GM19324 (cell line): ENCODE measurements around the gene CNTNAP5.
A peak's percentile ranks its signal among the peaks of the same experiment; 100 is the strongest.

Experiments used
- ATAC-seq: cut with Tn5 transposase; IDR thresholded peaks from one replicate; pipeline ENCODE4 v1.9.1; 2021; ENCODE audit warnings: mild to moderate bottlenecking, moderate library complexity; ENCODE audit not compliant: unreplicated experiment, low FRiP score

Gene CNTNAP5

DNA sequence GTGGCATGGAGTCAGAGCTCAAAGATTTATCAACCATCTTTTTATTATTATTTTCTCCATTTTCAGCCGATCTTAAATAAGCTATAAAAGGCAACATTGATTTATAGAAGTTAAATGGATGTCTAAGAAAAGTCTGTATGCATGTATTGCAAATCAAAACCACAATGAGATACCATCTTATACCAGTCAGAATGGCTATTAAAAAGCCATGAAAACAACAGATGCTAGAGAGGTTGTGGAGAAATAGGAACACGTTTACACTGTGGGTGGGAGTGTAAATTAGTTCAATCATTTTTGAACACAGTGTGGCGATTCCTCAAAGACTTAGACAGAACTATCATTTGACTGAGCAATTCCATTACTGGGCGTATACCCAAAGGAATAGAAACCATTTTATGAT lies 731.0 kb downstream of the CNTNAP5 start:
- ATAC-seq = no peak

DNA sequence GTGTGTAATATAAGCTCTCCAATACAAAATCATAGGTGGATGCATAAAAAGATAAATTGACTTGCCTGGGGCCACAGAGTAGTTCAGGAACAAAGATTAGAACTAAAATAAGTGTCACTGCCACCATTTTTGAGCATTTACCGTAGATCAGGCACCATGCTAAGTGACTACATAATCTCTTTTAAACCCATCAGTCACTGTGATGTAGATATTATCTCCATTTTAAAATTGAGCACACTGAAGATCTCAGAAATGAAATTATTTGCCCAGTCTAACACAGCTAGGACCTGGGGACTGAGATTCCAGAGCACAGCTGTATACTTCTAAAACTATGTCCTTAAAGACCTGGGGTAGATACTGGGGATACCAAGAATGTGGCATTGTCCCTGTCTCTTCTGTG lies 737.3 kb downstream of the CNTNAP5 start:
- no peak for ATAC-seq

DNA sequence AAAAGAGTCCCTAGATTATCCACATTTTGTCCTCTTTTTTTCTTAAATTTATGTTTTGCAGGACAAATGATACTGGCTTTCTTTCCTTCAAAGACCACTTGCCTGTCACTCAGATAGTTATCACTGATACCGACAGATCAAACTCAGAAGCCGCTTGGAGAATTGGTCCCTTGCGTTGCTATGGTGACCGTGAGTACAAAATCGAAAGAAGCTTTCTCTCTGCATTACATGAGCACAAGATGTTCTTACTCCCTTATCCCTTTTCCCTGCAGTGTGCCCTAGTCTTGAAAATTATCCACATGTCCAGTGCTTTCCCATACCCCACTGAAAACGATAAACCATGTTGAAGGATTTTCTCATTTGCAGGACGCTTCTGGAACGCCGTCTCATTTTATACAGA lies 738.5 kb downstream of the CNTNAP5 start:
- no peak for ATAC-seq

DNA sequence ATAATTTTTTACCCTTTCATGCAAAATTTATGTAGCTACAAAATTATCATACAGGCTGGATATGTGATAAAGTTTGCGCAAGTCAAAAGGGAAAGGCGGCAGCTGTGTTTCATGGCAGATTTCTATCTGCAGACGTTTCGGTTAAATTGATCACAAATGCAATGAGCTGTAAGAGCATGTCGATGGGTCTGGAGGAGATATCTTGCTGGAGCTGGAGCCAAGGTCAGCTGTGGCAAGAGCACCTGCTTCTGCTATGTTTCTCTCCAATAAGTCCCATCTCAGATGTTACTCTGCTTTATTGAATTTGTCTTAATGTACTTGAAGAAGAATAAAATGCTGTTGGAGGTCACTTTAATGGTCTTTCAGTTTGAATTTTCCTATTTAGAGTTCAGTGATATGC lies 749.7 kb downstream of the CNTNAP5 start:
- no peak for ATAC-seq

DNA sequence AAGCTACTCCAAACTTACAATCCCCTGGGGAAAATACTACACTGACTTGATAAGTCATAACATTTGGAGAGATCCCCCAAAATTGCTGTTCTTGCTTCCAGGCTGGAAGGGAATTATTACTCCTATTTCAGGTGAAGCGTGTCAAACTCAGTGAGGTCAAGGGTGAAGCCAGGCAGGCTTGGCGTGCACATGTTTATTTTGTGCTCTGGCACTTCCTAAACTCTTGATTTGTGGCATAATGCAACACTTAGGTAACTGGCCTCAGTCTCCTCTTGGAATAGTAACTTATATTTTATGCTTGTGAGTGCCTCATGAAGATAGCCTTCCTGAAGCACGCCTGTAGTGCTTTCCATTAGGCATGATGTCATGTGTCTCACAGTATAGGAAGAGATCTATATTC lies 751.2 kb downstream of the CNTNAP5 start:
- ATAC-seq = no peak

DNA sequence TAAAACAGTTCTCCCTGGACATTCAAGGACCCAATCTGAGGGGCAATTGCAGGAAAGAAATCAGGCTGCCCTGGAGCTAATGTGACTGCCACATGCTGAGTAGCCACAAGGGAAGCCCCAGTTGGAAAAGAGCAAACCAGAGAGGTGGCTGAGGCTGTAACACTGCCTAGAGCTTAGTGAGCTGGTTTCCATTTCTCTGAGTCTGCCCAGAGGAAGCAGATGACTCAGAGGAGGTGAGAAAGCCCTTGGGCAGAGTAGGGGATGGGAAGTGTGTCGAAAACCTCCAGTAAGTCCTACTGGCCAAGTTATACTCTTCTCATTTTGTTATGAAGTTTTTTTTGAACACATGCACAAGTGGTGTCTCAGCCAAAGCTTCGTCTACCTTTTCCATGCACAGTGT lies 753.0 kb downstream of the CNTNAP5 start:
- no peak for ATAC-seq

DNA sequence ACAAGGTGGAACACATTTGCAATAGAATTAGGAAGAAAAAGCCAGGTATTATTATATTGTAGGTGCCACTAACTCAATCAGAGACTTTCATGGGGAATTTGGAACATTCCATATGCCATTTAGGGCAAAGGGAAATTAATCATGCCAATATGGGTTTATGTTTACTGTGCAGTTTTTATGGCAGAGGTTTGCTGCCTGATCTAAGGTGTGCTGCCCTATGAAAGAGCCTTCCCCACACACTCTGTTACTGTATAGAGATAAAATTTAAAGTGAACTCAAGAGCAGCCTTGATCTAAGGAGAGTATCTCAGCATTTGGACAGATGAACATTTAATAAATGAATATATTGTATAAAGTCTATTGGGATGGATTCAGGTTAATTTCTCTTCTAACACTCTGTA lies 771.6 kb downstream of the CNTNAP5 start:
- no peak for ATAC-seq

DNA sequence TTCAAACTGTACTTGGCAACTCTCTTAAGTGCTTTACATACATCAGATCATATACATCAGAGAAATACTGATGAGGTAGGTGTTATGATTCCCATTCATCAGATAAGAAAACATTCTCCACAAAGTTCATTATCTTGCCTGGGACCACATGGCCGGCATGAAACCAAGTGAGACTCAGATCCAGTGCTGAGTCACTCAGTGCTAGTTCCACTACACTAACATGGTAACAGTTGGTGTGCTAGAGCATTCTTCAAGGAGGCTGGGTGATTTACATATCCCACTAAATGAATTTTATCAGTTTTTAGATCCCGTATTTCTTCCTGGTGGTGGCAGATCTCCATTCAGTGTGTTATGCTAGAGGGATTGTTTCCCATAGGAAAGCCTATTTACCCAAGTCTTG lies 772.0 kb downstream of the CNTNAP5 start:
- no peak for ATAC-seq

DNA sequence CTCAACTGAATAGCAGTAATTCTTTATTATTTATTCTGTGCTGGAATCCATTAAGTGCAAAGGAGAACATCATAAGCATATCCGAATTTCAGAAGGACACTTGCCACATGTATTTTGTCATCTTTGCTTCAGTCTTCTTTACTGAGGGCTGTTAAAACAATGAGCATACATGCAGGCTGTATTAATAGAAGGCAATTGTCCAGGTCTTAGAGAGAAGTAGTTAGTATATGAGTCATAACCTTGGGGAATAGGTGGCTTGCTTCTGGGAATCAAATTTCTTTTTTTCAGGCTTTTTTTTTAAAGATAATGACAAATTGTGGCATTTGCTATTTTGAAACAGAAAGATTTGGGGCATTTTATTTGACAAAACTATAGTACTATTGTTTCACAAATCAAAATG lies 773.5 kb downstream of the CNTNAP5 start:
- ATAC-seq = no peak

DNA sequence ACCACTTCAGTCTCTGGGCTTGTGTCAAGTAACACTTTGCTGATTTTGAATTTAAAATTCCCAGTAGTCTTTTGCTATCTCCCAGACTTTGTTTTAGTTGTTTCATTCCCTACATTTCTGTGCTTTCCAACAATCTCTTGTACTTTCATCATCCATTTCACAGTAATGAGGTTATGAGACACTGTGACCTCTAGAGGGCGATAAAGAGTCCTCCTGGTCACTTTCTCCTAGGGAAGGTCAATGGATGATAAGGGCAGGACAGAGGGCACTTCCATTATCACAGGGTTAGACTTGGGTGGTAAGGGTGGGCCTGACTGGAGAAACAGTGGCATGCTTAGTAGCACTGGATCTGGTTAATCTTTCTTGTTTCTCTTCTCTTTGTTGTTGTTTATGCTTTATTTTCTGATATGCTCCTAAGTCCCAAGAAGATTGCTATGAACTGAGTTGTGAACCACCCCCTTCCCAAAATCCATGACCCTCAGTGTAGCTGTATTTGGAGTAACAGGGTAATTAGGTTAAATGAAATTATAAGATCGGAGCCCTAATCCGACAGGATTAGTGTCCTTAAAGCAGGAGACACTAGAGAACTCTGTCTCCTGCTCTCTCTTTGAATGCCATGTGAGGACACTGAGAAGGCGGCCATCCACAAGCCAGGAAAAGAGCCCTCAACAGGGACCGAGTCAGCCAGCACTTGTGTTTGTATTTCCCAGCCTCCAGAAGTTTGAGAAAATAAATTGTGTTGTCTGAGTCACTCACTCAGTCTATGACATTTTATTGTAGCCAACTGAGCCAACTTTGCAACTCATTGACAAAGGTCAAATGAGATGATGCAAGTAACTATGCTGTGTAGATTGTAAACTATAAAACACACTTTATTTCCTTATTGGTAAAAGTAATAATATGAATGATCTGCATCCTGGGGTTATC lies 779.2 kb downstream of the CNTNAP5 start:
- peak; percentile 51 for ATAC-seq

DNA sequence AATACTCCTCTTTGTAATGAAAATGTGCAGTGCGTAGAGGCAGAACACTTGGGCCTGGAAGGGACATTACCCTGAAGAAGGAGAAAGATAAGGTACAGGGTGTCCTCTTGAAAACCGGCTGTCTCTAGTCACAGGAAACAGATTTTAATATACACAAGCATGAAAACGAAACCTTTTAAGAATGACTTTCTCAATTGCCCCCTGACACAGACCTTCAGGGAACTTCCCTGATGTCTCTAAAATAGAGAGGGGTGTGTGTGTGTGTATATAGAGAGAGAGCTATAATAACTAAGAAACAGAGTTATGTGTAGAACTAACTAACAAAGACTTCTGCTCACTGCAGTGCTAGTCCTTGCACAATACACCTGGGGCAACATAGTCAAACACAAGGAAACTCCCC lies 780.0 kb downstream of the CNTNAP5 start:
- no peak for ATAC-seq

DNA sequence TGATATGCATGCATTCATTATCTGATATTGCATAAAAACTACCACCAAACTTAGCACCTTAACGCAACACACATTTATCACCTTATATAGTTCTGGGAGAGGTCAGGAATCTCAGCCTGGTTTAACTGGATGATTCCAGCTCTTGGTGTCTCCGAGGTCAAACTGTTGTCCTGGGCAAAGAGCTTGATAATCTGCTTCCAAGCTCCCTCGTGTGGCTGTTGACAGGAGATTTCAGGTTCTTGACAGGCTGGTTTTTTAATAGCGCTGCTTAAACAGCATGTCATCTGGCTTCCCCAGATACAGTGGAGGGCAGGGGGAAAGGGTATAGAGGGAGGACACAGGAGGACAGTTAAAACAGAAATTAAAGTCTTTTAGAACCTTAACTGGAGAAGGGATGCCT lies 785.0 kb downstream of the CNTNAP5 start:
- ATAC-seq = no peak

DNA sequence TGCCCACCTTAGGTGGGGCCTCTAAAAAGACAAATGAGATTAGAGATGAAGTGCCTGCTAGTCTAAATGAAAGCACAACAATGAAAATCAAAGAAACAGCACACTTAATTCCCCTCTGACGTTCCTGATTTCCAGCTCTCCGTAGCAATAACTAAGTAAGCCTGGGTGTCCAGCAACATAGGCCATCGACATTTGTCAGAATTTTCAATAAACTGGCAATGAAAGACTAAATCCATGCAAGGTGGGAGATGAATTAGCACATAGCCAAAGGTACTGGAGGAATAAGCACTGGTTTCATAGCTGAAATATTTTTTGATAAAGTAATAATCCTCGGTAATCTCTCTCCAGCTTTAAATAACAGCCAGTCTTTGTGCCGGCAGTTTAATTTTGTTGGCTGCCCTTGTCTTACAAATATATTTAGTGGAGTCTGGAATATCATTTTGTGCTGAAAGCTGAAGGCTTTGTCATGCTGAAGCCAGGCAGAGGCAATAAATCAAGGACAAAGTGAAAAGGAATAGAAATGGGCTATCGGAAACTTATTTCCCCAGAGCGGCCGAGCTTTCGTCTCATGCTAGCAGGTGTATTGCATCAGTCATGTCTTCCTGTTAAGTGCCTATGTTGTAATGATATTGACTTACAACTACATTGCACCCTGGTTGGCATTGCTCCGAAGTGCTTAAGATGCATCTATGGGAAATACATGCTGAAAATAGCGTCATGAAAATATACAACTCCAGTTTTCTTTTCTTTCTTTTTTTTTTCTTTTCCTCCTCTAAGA lies 790.1 kb downstream of the CNTNAP5 start:
- ATAC-seq = no peak

DNA sequence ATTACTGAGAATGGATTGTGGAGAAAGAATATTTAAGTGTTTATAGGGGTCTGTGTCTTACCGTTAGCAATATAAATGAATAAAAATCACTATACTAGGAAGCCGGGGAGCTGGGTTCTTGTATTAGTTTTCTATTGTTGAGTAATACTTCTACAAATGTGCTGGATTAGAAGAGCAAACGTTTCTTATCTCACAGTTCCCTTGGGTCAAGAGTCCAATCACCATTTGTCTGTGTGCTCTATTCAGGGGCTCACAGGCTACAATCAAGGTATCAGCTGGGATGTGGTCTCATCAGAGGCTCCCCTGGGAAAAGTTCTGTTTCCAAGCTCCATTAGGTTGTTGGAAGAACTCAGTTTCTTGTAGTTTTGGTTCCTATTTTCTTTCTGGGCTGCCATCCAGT lies 790.9 kb downstream of the CNTNAP5 start:
- ATAC-seq = no peak

DNA sequence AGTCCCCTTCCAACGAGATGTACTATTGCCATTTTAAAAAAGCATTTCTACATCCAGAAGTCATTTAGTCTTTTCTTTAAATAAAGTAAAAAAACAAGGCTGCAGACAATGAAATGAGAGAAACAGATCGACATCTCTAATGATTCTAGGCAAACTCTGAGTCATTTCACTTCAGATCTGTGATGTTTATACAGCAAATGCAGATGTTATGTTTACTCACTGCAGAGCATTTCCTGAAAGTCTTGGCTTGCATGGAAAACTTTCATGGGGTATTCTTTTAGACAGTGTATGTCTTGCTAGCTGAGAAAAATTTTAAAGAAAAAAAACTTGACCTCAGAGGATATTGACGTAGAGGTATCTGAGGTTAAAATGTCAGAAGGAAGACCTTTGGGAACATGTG lies 797.4 kb downstream of the CNTNAP5 start:
- no peak for ATAC-seq

DNA sequence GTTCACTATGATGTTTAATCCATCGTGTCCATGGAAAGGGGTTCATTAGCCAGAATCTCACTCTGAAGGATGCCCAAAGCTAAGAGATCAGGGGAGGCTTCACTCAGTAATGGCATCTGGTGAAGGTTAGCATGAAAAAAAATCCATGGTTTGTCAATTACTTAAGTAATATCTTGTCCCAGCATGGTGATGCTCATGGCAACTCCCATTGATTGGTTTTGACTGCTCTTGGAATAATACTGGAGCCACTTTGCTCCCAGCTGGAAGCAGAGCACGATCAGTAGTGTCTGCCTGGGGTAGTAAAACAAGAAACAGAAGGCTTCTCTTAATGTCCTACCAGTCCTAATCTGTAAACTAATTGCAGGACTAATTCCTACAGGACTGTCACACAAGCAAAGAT lies 799.4 kb downstream of the CNTNAP5 start:
- ATAC-seq = no peak

DNA sequence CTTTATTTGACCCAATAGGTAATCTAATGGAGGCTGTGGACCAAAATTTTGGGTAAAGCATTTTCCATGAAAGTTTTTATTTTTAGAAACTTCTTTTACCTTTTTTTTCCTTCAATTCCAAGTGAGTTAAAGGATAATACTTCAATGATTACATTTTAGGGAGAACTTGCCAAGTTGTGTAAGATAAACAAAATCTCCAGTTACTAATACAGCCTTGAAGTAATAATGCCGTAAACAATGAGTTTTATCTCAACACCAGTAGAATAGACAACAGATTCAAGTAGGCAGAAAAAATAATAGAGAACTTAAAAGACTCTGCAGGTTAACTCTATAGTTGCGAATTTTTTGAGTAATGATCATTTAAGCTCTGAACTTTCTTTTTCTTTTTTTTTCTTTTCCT lies 807.4 kb downstream of the CNTNAP5 start:
- no peak for ATAC-seq

DNA sequence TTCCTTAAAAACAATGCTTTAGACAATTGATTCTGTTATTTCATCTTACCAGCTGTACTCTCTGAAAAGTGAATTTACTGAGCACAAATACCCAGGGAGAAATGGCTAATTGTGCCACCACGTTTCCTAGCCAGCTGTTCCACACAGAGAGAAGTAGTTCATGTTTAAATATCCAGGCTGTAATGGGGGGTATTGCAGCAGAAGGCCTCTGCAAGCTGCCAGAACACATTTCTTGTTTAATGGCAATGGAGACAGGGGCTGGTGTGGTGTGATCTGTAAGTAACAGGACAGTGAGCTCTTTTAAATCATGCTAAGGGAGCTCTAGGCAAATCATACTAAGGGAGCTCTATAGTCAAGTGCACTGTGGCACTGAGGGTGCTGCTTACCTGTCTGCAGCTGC lies 809.2 kb downstream of the CNTNAP5 start:
- ATAC-seq = no peak

DNA sequence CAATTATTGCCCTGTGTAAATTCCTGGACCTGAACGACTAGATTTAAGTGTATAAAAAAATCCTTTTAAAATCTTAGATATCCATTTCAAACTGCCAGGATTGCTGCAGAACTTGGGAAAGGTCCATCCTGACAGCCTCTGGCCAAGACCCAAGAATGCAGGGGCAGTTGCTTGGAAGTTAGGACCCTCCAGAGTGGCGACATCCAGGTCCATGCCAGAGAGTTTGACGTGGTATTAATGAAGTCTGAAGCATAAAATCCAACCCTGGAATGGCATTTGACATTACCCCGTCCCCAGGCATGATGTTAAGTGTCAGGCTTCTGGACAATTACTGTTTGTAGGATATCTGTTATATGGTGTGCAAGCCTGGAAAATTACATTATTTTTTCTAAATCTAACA lies 810.2 kb downstream of the CNTNAP5 start:
- no peak for ATAC-seq

DNA sequence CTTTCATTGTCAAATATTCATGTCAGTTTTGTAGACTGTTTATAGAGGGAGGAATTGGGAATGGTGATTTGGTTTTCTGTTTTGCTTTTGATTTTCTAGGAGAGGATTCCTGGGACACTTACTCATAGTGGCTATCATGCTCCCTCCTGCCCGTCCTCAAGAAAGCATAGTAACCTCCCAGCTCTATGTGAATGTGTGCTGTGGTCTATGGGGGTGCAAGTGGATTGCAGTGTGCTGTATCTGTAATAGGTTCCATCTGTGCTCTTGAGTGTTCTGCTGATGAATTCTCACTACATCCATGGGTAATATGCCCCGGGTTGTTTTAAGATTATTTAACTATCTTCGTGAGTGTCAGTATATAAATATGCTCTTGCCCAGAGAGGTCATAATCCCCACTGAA lies 811.3 kb downstream of the CNTNAP5 start:
- no peak for ATAC-seq

DNA sequence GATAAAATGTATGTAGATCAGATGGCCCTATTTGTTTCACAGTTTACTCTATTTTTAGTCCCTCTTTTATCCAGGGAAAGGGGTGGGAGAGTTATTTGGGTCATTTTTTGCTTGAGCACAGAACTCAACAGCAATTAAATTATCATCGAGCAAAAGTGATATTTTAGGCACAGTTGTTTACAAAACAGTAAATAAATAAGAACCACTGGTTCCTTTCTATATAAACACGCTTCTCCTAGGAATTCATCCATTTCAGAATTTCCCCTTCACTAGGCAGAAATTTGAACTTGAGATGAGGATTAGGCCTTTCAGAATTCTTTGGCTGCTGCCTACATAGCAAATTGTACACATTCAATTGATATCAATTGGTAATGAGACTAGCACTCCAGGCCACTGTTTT lies 812.4 kb downstream of the CNTNAP5 start:
- no peak for ATAC-seq

DNA sequence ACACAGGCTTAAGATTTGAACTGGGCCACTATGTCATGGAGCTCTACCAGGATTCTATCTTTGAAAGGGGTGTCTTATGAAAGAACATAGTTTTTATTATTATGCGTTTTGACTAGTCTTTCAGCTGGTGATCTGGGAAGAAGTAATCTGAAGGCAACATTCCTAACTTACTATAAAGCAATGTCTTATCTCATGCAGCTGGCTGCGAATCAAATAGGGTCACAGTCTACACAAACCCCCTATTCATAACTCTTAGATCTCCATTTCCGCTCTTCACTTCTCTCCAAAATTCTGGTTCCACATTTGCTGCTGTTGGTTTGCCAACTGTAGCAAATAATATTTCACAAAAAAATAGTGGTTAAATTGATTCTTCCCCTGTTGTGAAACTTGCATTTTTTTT lies 813.3 kb downstream of the CNTNAP5 start:
- no peak for ATAC-seq
